GM23248 (cell line): ENCODE data around the gene DIO1. TPM values are rescaled to one million over a fixed set of nuclear protein-coding genes. Genes with fewer than 3 reads are reported as not detected.

Experiments used
- DNase-seq: peaks from one replicate; pipeline ENCODE4 v3.0.0-alpha.2; 2015
- H2AFZ ChIP-seq: fragments of 200-600 bp; sonication (generic); 2 replicates; pipeline ENCODE4 v1.6.1; 2016; ENCODE audit warnings: antibody characterized with exemption
- H3F3A ChIP-seq: fragments of 200-600 bp; sonication (generic); 2 replicates; pipeline ENCODE4 v1.6.1; 2016; ENCODE audit warnings: mild to moderate bottlenecking, antibody characterized with exemption, mixed run types; ENCODE audit not compliant: insufficient read depth
- H3K27ac ChIP-seq: fragments of 200-600 bp; sonication (generic); 2 replicates; pipeline ENCODE4 v1.5.1; 2016; ENCODE audit warnings: mild to moderate bottlenecking
- H3K27me3 ChIP-seq: fragments of 200-600 bp; sonication (generic); replicated peaks from 2 replicates; pipeline ENCODE4 v1.6.1; 2016; ENCODE audit warnings: mild to moderate bottlenecking; ENCODE audit not compliant: insufficient read depth
- H3K36me3 ChIP-seq: fragments of 200-600 bp; sonication (generic); 2 replicates; pipeline ENCODE4 v1.6.1; 2016; ENCODE audit warnings: low read depth, mild to moderate bottlenecking
- H3K4me1 ChIP-seq: fragments of 200-600 bp; sonication (generic); 2 replicates; pipeline ENCODE4 v1.6.1; 2016; ENCODE audit warnings: mild to moderate bottlenecking; ENCODE audit not compliant: insufficient read depth
- H3K4me2 ChIP-seq: fragments of 200-600 bp; sonication (generic); one replicate; pipeline ENCODE4 v1.6.1; 2016; ENCODE audit warnings: mild to moderate bottlenecking; ENCODE audit not compliant: unreplicated experiment
- H3K4me3 ChIP-seq: fragments of 200-600 bp; sonication (generic); 2 replicates; pipeline ENCODE4 v1.5.1; 2016; ENCODE audit warnings: mild to moderate bottlenecking
- H3K79me2 ChIP-seq: fragments of 200-600 bp; sonication (generic); 2 replicates; pipeline ENCODE4 v1.6.1; 2016; ENCODE audit warnings: mild to moderate bottlenecking; ENCODE audit not compliant: insufficient read depth
- H3K9ac ChIP-seq: fragments of 200-600 bp; sonication (generic); 2 replicates; pipeline ENCODE4 v1.6.1; 2016; ENCODE audit warnings: mild to moderate bottlenecking
- H3K9me2 ChIP-seq: fragments of 200-600 bp; sonication (generic); 2 replicates; pipeline ENCODE4 v1.6.1; 2016; ENCODE audit warnings: mixed run types, mild to moderate bottlenecking, moderate library complexity; ENCODE audit not compliant: insufficient read depth
- H3K9me3 ChIP-seq: fragments of 200-600 bp; sonication (generic); one replicate; pipeline ENCODE4 v1.6.1; 2017; ENCODE audit warnings: low read depth
- H4K20me1 ChIP-seq: fragments of 200-600 bp; sonication (generic); 2 replicates; pipeline ENCODE4 v1.6.0; 2016; ENCODE audit not compliant: insufficient read depth
- EZH2 ChIP-seq: fragments of 200-600 bp; sonication (generic); IDR thresholded peaks from 2 replicates; pipeline ENCODE4 v1.6.1; 2018; ENCODE audit warnings: antibody characterized with exemption, mild to moderate bottlenecking; ENCODE audit not compliant: insufficient read depth, poor library complexity, severe bottlenecking
- EZH2phosphoT487 ChIP-seq: fragments of 200-600 bp; sonication (generic); IDR thresholded peaks from 2 replicates; pipeline ENCODE4 v1.6.1; 2018; ENCODE audit warnings: antibody characterized with exemption, moderate library complexity, mild to moderate bottlenecking, low read depth; ENCODE audit not compliant: insufficient read depth
- WGBS, 2 experiments: methylation state at CpG; one replicate each; pipeline ENCODE4 v1.1.6; 2015 to 2017; ENCODE audit warnings: low lambda C conversion rate in 2 of 2, low coverage in 1 of 2; ENCODE audit errors: missing lambda C conversion rate in 2 of 2; 5-methylcytosine and 5-hydroxymethylcytosine counted together
- in situ Hi-C: fragments of 300-500 bp; cut with MboI; formaldehyde crosslinking; loops from 2 replicates; pipeline ENCODE4 v1.15.0; 2020
- polyA plus RNA-seq: library from polyadenylated mRNA; unstranded; fragments of >200 nt; fragmentation: Nextera tagmentation; extraction: Ambion mirVana; gene quantifications from 2 replicates; pipeline ENCODE4 v1.2.1, GENCODE V29; 2016
- total RNA-seq: library from RNA; depleted of rRNA; stranded (reverse); fragments of >200 nt; shearing (Covaris generic); gene quantifications from 2 replicates; pipeline ENCODE4 v1.2.3, GENCODE V29; 2014

DIO1 gene
- total and polyA plus RNA-seq, 2 experiments from 2014 or later = not detected

GRCh38 chr1:53936430-53936829 is 42.4 kb downstream of the DIO1 start:
- Histone ChIP-seq H3K4me1 (peaks cover 9% of the 10 kb centered on the region), H3K79me2 (peaks cover 46% of the 10 kb centered on the region), H3K27ac (no peak overlapping the region), H3K4me3 (no peak overlapping the region), H3K9me3 (peaks cover 6% of the 10 kb centered on the region), H3F3A (peaks cover 26% of the 10 kb centered on the region; the same call in 1 of the 2 replicates), H3K36me3 (peaks cover 14% of the 10 kb centered on the region; the same call in 1 of the 2 replicates), H3K27me3 (no peaks in the 10 kb centered on the region), H3K9me2 (no peaks in the 10 kb centered on the region), H4K20me1 (no peaks in the 10 kb centered on the region), H3K9ac (no peak overlapping the region), H3K4me2 (no peak overlapping the region), H2AFZ (no peak overlapping the region)
- no peak for DNase-seq
- WGBS, 2 experiments = 86 to 98% methylated on average over 1 of the region's 1 CpG
- in situ Hi-C loops = no loop called here
- TF ChIP-seq EZH2phosphoT487 (no peak), EZH2 (no peak)

GRCh38 chr1:53938136-53938830 is 44.3 kb downstream of the DIO1 start:
- Histone ChIP-seq H3K27me3 (no peaks in the 10 kb centered on the region), H3K9me3 (no peaks in the 10 kb centered on the region), H3K79me2 (peaks cover 59% of the 10 kb centered on the region), H4K20me1 (no peaks in the 10 kb centered on the region), H3K9ac (no peak overlapping the region), H3K27ac (peak overlapping the region; percentile 28), H2AFZ (no peak overlapping the region), H3K36me3 (peaks cover 6% of the 10 kb centered on the region; the same call in 1 of the 2 replicates), H3F3A (peaks cover 26% of the 10 kb centered on the region; the same call in 1 of the 2 replicates), H3K4me1 (peaks cover 9% of the 10 kb centered on the region), H3K9me2 (peaks cover 6% of the 10 kb centered on the region; the same call in 1 of the 2 replicates), H3K4me2 (peak overlapping the region; percentile 1), H3K4me3 (no peak overlapping the region)
- WGBS, 2 experiments = 88 to 90% methylated on average over 4 of the region's 4 CpGs
- in situ Hi-C loops = no loop called here
- peak; percentile 45 for DNase-seq
- TF ChIP-seq EZH2phosphoT487 = no peak

- Histone ChIP-seq H3K9ac (no peak overlapping the region), H3K36me3 (no peaks in the 10 kb centered on the region), H3K4me1 (peaks cover 19% of the 10 kb centered on the region), H3K9me2 (peaks cover 6% of the 10 kb centered on the region; the same call in 1 of the 2 replicates), H4K20me1 (no peaks in the 10 kb centered on the region), H3K27me3 (no peaks in the 10 kb centered on the region), H3K9me3 (no peaks in the 10 kb centered on the region), H3K4me2 (no peak overlapping the region), H3K27ac (no peak overlapping the region), H3F3A (peaks cover 26% of the 10 kb centered on the region; the same call in 1 of the 2 replicates), H2AFZ (no peak overlapping the region), H3K4me3 (no peak overlapping the region), H3K79me2 (peaks cover 71% of the 10 kb centered on the region)
- in situ Hi-C loops = no loop called here
- no peak for DNase-seq
- 75 to 79% methylated on average over 7 of the region's 7 CpGs for WGBS, 2 experiments
- TF ChIP-seq EZH2 (no peak), EZH2phosphoT487 (no peak)
Observed at GRCh38 chr1:53942127-53942957, 48.4 kb downstream of the DIO1 start.

- no peak overlapping the region for H3K4me2 ChIP-seq
- no peak overlapping the region for H3K27ac ChIP-seq
- peaks cover 73% of the 10 kb centered on the region for H3K79me2 ChIP-seq
- H3K27me3 ChIP-seq = no peaks in the 10 kb centered on the region
- 94 to 95% methylated on average over 6 of the region's 6 CpGs for WGBS, 2 experiments
- H2AFZ ChIP-seq = no peak overlapping the region
- H3K9me2 ChIP-seq = peaks cover 6% of the 10 kb centered on the region; the same call in 1 of the 2 replicates
- peaks cover 23% of the 10 kb centered on the region for H3K4me1 ChIP-seq
- in situ Hi-C loops = no loop called here
- no peak overlapping the region for H3K9ac ChIP-seq
- no peak for TF ChIP-seq EZH2phosphoT487
- no peak for TF ChIP-seq EZH2
- H3K36me3 ChIP-seq = no peaks in the 10 kb centered on the region
- H4K20me1 ChIP-seq = no peaks in the 10 kb centered on the region
- H3K9me3 ChIP-seq = no peaks in the 10 kb centered on the region
- peaks cover 19% of the 10 kb centered on the region; the same call in 1 of the 2 replicates for H3F3A ChIP-seq
- H3K4me3 ChIP-seq = no peak overlapping the region
- DNase-seq = no peak
Observed at GRCh38 chr1:53943090-53943489, 49.1 kb downstream of the DIO1 start.
